Upper lobe of right lung (tissue), 1 donor: ENCODE results near the gene TMEM186. TPM values are rescaled to one million over a fixed set of nuclear protein-coding genes. Genes with fewer than 3 reads are reported as not detected.

ENCODE experiments used
- ATAC-seq: fragments of 200-7000 bp; cut with Tn5 transposase; one replicate; pipeline ENCODE4 v1.9.1; 2020; ENCODE audit warnings: mild to moderate bottlenecking, moderate library complexity
- DNase-seq: peaks from one replicate; pipeline ENCODE4 v3.0.0-alpha.2; 2020
- H3K27ac ChIP-seq: fragments of 200-600 bp; one replicate; pipeline ENCODE4 v1.8.0; 2022
- H3K27me3 ChIP-seq: fragments of 200-600 bp; one replicate; pipeline ENCODE4 v1.8.0; 2022; ENCODE audit warnings: mild to moderate bottlenecking
- H3K36me3 ChIP-seq: fragments of 200-600 bp; one replicate; pipeline ENCODE4 v1.8.0; 2022
- H3K4me1 ChIP-seq: fragments of 200-600 bp; one replicate; pipeline ENCODE4 v1.8.0; 2022
- H3K4me3 ChIP-seq: fragments of 200-600 bp; one replicate; pipeline ENCODE4 v1.8.0; 2022; ENCODE audit warnings: mild to moderate bottlenecking
- H3K9me3 ChIP-seq: fragments of 200-600 bp; one replicate; pipeline ENCODE4 v1.8.0; 2022
- CTCF ChIP-seq: fragments of 200-600 bp; IDR thresholded peaks from one replicate; pipeline ENCODE4 v1.8.0; 2022; ENCODE audit warnings: antibody characterized with exemption
- intact Hi-C: fragments of 100-400 bp; cut with DNase I; formaldehyde crosslinking; loops from one replicate; pipeline ENCODE4 v1.11.0; 2022
- total RNA-seq: library from RNA; stranded (reverse); fragmentation: NEBNext Ultra II Directional; extraction: Animal tissue kit (Norgen Biotek cat#: 25700); gene quantifications from one replicate; pipeline ENCODE4 v1.2.1, GENCODE V29; 2021
- donor health status: DM: no; HTN: yes; CAD: no; lungs with severe emphysema.

TMEM186 gene
- total RNA-seq, 1 donor from 2014 or later: 9.1 TPM

GRCh38 chr16:8768692-8769091 is 28.7 kb downstream of the TMEM186 start:
- Histone ChIP-seq H3K27me3 (no peaks in the 10 kb centered on the region), H3K4me3 (no peak overlapping the region), H3K9me3 (no peaks in the 10 kb centered on the region), H3K27ac (no peak overlapping the region), H3K36me3 (peaks cover 5% of the 10 kb centered on the region), H3K4me1 (no peaks in the 10 kb centered on the region)
- TF ChIP-seq CTCF: no peak
- DNase-seq: no peak
- ATAC-seq: no peak
- intact Hi-C loops: no loop called here

GRCh38 chr16:8768283-8768682 is 29.2 kb downstream of the TMEM186 start:
- intact Hi-C loops: no loop called here
- H3K27ac ChIP-seq: no peak overlapping the region
- DNase-seq (no peak), ATAC-seq (no peak)
- peaks cover 5% of the 10 kb centered on the region for H3K36me3 ChIP-seq
- TF ChIP-seq CTCF: no peak
- H3K4me1 ChIP-seq: no peaks in the 10 kb centered on the region
- H3K27me3 ChIP-seq: no peaks in the 10 kb centered on the region
- H3K4me3 ChIP-seq: no peak overlapping the region
- H3K9me3 ChIP-seq: no peaks in the 10 kb centered on the region

- Histone ChIP-seq H3K9me3 (no peaks in the 10 kb centered on the region), H3K27me3 (no peaks in the 10 kb centered on the region), H3K27ac (no peak overlapping the region), H3K4me1 (no peaks in the 10 kb centered on the region), H3K36me3 (peaks cover 5% of the 10 kb centered on the region), H3K4me3 (no peak overlapping the region)
- DNase-seq (no peak), ATAC-seq (peak; percentile 21)
- intact Hi-C loops: no loop called here
- TF ChIP-seq CTCF: no peak
Observed at GRCh38 chr16:8767176-8767575, 30.3 kb downstream of the TMEM186 start.

GRCh38 chr16:8764525-8765250 is 32.8 kb downstream of the TMEM186 start:
- Histone ChIP-seq H3K9me3 (no peaks in the 10 kb centered on the region), H3K4me1 (no peaks in the 10 kb centered on the region), H3K4me3 (no peak overlapping the region), H3K27me3 (no peaks in the 10 kb centered on the region), H3K36me3 (peaks cover 5% of the 10 kb centered on the region), H3K27ac (no peak overlapping the region)
- intact Hi-C loops: no loop called here
- DNase-seq (no peak), ATAC-seq (no peak)
- TF ChIP-seq CTCF: no peak

- Histone ChIP-seq H3K4me3 (no peak overlapping the region), H3K4me1 (no peaks in the 10 kb centered on the region), H3K27me3 (no peaks in the 10 kb centered on the region), H3K9me3 (no peaks in the 10 kb centered on the region), H3K36me3 (peaks cover 5% of the 10 kb centered on the region), H3K27ac (no peak overlapping the region)
- no peak for TF ChIP-seq CTCF
- no peak for ATAC-seq
- intact Hi-C loops: no loop called here
- no peak for DNase-seq
Observed at GRCh38 chr16:8763899-8764298, 33.5 kb downstream of the TMEM186 start.

GRCh38 chr16:8763083-8763482 is 34.4 kb downstream of the TMEM186 start:
- H3K9me3 ChIP-seq: no peaks in the 10 kb centered on the region
- no peak for TF ChIP-seq CTCF
- H3K36me3 ChIP-seq: no peaks in the 10 kb centered on the region
- DNase-seq (no peak), ATAC-seq (no peak)
- intact Hi-C loops: no loop called here
- no peaks in the 10 kb centered on the region for H3K27me3 ChIP-seq
- H3K4me3 ChIP-seq: no peak overlapping the region
- H3K27ac ChIP-seq: no peak overlapping the region
- no peaks in the 10 kb centered on the region for H3K4me1 ChIP-seq
